HG02623 (cell line): Measurements from ENCODE around the gene MAD1L1.

Experiments
- ATAC-seq: cut with Tn5 transposase; IDR thresholded peaks from one replicate; pipeline ENCODE4 v1.9.1; 2021; ENCODE audit warnings: moderate library complexity; ENCODE audit not compliant: unreplicated experiment

Gene MAD1L1

GRCh38 chr7:1777122-1777521 lies 455.6 kb downstream of the MAD1L1 start:
- no peak for ATAC-seq

GRCh38 chr7:1775389-1775788 lies 457.4 kb downstream of the MAD1L1 start:
- no peak for ATAC-seq

GRCh38 chr7:1770331-1770730 lies 462.4 kb downstream of the MAD1L1 start:
- ATAC-seq: no peak

- no peak for ATAC-seq
These were observed 463.2 kb downstream of the MAD1L1 start for GRCh38 chr7:1769286-1770200.

- ATAC-seq: no peak
These were observed 463.9 kb downstream of the MAD1L1 start for GRCh38 chr7:1768832-1769231.

GRCh38 chr7:1767524-1767923 lies 465.2 kb downstream of the MAD1L1 start:
- ATAC-seq: no peak
